GM19455 (cell line): ENCODE data around the gene TNS1.

Experiments
- ATAC-seq: cut with Tn5 transposase; IDR thresholded peaks from one replicate; pipeline ENCODE4 v1.9.1; 2021; ENCODE audit not compliant: unreplicated experiment

The TNS1 gene

GRCh38 chr2:217930761-217931563 lies 71.8 kb downstream of the TNS1 start:
- ATAC-seq: no peak

GRCh38 chr2:217929757-217930707 lies 72.8 kb downstream of the TNS1 start:
- ATAC-seq: no peak

- no peak for ATAC-seq
These were observed 73.5 kb downstream of the TNS1 start for GRCh38 chr2:217929272-217929671.

DNA sequence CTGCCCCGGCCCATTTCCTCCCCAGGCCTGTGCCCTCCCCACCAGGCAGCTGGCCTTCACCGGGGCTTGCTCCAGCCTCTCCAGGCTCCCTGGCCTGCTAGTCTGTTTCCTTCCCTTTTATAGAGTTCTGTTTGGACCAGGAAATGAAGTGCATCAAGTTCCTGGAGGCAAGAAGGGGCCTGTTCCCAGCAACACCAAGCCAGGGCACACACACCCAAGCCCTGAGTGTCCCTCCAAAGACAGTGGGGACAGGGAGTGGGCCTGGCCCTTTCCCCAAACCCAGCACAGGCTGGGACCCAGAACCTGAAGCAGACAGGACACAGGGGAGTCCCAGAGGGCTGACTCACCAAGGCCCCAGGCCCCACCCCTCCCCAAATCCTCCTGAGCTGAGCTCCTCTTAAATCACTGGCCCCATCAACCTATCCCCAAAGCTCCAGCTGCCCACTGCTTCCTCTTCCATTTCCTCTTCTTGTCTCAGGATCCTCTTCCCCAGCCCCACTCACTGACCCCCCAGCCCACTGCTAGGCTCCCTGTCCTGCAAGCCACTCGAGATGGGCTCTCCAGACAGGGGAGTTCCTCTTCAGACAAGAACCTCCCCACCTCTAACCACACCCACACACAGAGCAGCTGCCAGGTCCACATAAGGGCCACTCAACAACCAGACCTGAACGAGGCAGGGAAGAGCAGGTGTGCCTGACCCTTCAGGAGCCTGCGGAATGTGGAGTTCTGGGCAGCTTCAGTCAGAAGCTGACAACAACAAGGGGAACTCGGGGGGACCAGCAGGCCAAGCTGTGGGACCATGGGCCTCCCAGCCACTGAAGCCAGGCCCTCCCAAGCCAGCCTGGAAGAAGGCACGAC lies 74.2 kb downstream of the TNS1 start:
- no peak for ATAC-seq

- no peak for ATAC-seq
These were observed 75.0 kb downstream of the TNS1 start for GRCh38 chr2:217927601-217928323.

- ATAC-seq: no peak
These were observed 76.0 kb downstream of the TNS1 start for GRCh38 chr2:217926801-217927200.

- ATAC-seq: no peak
These were observed 78.4 kb downstream of the TNS1 start for GRCh38 chr2:217924346-217924901.

DNA sequence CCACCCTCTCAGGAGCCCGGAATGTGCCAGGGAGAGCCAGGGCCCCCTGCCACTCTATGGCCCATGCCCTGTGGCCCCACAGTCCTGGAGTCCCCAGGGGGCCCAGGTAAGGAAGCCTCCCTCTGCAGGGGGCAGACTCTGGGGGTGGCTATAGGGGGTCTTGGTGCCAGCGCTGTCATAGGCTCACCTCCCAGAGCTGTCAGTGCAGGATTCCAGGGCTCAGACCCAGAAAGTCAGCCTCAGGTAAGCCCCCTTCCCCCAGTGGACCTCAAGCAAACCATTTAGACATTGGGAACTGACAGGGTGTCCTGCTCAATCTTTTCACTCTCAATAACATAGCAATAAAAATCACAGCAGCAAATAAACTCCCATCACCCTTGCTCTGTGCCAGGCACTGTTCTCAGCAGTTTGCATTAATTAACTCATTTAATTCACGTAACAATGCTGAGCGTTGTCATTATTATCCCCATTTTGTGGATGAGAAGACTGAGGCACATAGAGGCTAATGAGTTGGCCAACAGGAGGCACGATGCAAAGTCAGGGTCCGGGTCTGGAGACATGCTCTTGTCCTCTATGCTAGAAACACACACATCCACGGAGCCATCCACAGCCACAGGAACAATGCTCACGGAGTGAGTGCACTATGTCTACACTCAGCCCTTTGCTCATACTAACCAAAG lies 79.6 kb downstream of the TNS1 start:
- no peak for ATAC-seq

DNA sequence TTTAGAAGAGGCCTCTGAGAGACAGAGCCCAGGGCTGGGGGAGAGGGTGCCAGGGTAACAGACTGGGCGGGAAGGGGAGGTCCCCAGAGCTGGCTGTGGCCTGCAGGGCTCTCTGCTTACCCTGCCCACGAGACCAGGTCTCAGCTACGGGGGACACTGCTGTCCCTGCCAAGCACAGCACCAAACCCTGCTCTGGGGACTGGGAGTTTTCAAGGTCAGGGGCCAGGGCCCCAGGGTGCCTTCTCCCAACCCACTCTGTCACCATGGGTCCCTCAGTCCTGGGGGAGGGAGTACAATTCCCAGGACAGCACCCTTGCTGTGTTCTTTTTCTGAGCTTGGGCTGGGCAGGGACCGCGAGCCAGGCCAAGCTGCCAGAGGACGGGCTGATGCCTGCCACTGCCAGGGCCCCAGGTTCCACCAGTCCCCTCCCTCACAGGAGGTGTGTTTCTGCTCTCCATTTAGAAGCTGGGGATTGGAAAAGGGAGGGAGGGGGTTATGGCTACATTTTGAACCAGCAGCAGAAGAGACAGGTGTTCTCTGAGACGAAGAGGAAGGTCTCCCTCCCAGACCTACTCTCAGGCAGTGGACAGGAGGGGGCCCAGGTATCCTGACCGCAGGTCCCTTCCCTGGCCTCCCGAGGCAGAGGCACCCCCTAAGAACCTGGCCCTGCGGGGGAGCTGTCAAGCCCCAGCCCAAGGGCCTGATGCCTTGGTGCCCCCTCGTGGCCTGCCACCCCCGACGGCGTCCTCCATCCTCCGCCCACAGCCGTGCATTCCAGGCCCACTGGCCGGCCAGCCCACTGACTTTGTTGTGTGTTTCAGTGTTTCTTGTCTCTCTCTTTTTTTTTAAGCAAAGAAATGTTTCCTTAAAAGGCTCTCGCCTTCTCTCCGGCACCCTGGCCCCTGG lies 80.4 kb downstream of the TNS1 start:
- no peak for ATAC-seq

- no peak for ATAC-seq
These were observed 81.8 kb downstream of the TNS1 start for GRCh38 chr2:217920879-217921603.

GRCh38 chr2:217919781-217920351 lies 82.9 kb downstream of the TNS1 start:
- no peak for ATAC-seq

DNA sequence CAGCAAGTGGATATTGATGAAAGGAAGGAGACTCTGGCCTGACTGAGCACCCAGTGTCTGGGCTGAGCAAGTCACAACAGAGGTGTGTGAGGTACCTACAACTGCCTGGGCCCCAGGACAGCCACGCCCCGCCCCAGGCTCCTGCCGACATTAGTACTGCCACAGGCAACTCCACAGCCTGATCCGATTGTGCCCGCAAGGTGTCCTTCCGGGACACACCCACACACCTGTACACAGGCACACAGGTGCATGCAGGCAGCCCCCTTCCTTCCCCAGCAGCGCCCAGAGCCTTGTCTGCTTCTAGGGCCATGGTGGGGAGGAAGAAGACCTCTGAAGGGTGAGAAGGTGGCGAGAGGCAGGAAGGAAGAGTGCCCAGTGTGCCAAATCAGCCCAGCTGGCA lies 83.6 kb downstream of the TNS1 start:
- ATAC-seq: no peak

- ATAC-seq: no peak
These were observed 84.3 kb downstream of the TNS1 start for GRCh38 chr2:217918308-217919024.

GRCh38 chr2:217916504-217917254 lies 86.1 kb downstream of the TNS1 start:
- ATAC-seq: no peak

DNA sequence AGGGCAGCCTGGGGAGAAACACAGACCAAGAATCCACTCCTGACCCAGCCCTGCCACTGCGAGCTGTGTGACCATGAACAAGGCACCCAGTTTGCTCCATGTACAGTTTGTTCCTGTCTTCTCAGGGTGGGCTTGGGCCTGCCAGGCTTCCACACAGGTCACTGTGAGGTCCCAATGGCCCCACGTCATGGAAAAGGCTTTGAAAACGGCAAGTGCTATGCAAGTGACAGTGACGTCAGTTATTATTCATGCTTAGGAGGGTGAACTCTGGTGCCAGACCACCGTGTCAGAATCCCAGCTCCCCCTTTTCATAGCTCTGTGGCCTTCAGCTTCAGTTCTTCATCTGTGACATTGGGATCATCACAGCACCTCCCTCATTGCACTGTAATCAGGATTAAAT lies 87.1 kb downstream of the TNS1 start:
- ATAC-seq: no peak

- ATAC-seq: no peak
These were observed 87.9 kb downstream of the TNS1 start for GRCh38 chr2:217914878-217915277.
